Endothelial cell of umbilical vein (primary cell): ENCODE results near the gene PLXDC2. TPM values are rescaled to one million over a fixed set of nuclear protein-coding genes. Genes with fewer than 3 reads are reported as not detected.

Experiments used
- BruUV-seq: library from RNA; stranded (reverse); fragments of 400-500 nt; replicated peaks from 2 replicates; lab custom pipeline; 2021; lab: Mats Ljungman, UMichigan
- CTCF ChIA-PET: fragments of 300-600, 350-600 bp; sonication (Branson Sonifier 250); formaldehyde crosslinking; loops from one replicate; lab custom pipeline; 2021; ENCODE audit warnings: antibody characterized with exemption, inconsistent platforms; lab: Charles Lee
- POLR2A ChIA-PET: fragments of 300-600, 350-600 bp; sonication (Branson Sonifier 250); formaldehyde crosslinking; loops from one replicate; lab custom pipeline; 2021; ENCODE audit warnings: antibody characterized with exemption, inconsistent platforms; lab: Charles Lee
- DNase-seq: peaks from one replicate; pipeline ENCODE4 v3.0.0-alpha.2; 2011; ENCODE audit warnings: low read depth, low spot score
- FAIRE-seq: peaks from 2 replicates; lab custom pipeline; 2011; peaks lifted over from hg19 to GRCh38; lab: Jason Lieb, UNC
- H2AFZ ChIP-seq: 2 replicates; pipeline ENCODE4 v1.6.0; 2012; ENCODE audit warnings: low read depth, low read length, control low read depth, inconsistent platforms
- H3K27ac ChIP-seq: 2 replicates; pipeline ENCODE4 v1.5.1; 2011; ENCODE audit warnings: low read depth, mild to moderate bottlenecking, control low read depth, low read length, moderate library complexity; ENCODE audit not compliant: insufficient read depth
- H3K27me3 ChIP-seq, 2 experiments: 2 replicates each; pipeline versions ENCODE4 v1.6.0 to v1.6.1; 2011; ENCODE audit warnings: low read length in 2 of 2, mixed read lengths in 1 of 2; ENCODE audit not compliant: control insufficient read depth in 2 of 2, insufficient read depth in 2 of 2
- H3K36me3 ChIP-seq, 2 experiments: 2 replicates in 1 of 2; 3 replicates in 1 of 2; pipeline ENCODE4 v1.5.1; 2011; ENCODE audit warnings: low read length in 2 of 2, mild to moderate bottlenecking in 1 of 2, moderate library complexity in 1 of 2; ENCODE audit not compliant: control insufficient read depth in 2 of 2, insufficient read depth in 2 of 2; ENCODE audit errors: extremely low read depth in 1 of 2
- H3K4me1 ChIP-seq: 3 replicates; pipeline ENCODE4 v1.5.1; 2011; ENCODE audit warnings: mild to moderate bottlenecking, low read length; ENCODE audit not compliant: control insufficient read depth, insufficient read depth; ENCODE audit errors: extremely low read depth
- H3K4me2 ChIP-seq: 2 replicates; pipeline ENCODE4 v1.6.1; 2011; ENCODE audit warnings: low read length, control low read depth, mixed read lengths; ENCODE audit not compliant: insufficient read depth
- H3K4me3 ChIP-seq, 3 experiments: fragments of 200-600 bp in 1 of 3; sonication (generic), shearing (Covaris generic) in 1 of 3; replicated peaks in 1 of 3; 2 replicates each; pipeline ENCODE4 v1.5.1; 2011 to 2016; ENCODE audit warnings: control low read depth in 3 of 3, low read length in 3 of 3, mild to moderate bottlenecking in 2 of 3, inconsistent platforms in 1 of 3, low read depth in 1 of 3, moderate library complexity in 1 of 3; ENCODE audit not compliant: insufficient read depth in 1 of 3
- H3K79me2 ChIP-seq: 2 replicates; pipeline ENCODE4 v1.6.0; 2012; ENCODE audit warnings: low read length, inconsistent platforms; ENCODE audit not compliant: control insufficient read depth, insufficient read depth
- H3K9ac ChIP-seq: replicated peaks from 2 replicates; pipeline ENCODE3; 2011; ENCODE audit warnings: low read length, control low read depth; ENCODE audit not compliant: insufficient read depth; ENCODE audit errors: extremely low read depth
- H3K9me1 ChIP-seq: replicated peaks from 3 replicates; pipeline ENCODE4 v1.6.0; 2011; ENCODE audit warnings: mild to moderate bottlenecking, low read length; ENCODE audit not compliant: control insufficient read depth, insufficient read depth; ENCODE audit errors: extremely low read depth
- H3K9me3 ChIP-seq: replicated peaks from 2 replicates; pipeline ENCODE4 v1.5.1; 2012; ENCODE audit warnings: low read length, inconsistent platforms; ENCODE audit not compliant: control insufficient read depth, insufficient read depth
- H4K20me1 ChIP-seq: replicated peaks from 2 replicates; pipeline ENCODE3; 2011; ENCODE audit warnings: mild to moderate bottlenecking, low read length; ENCODE audit not compliant: control insufficient read depth, insufficient read depth; ENCODE audit errors: extremely low read depth
- EZH2 ChIP-seq: IDR thresholded peaks from 2 replicates; pipeline ENCODE4 v1.6.1; 2012; ENCODE audit warnings: borderline replicate concordance, low read depth, mild to moderate bottlenecking, moderate library complexity, low read length, inconsistent platforms; ENCODE audit not compliant: severe bottlenecking
- FOS ChIP-seq: IDR thresholded peaks from 2 replicates; pipeline ENCODE4 v1.6.1; 2011; ENCODE audit warnings: mild to moderate bottlenecking, low read length, moderate library complexity, borderline replicate concordance; ENCODE audit not compliant: insufficient read depth
- GATA2 ChIP-seq: IDR thresholded peaks from 2 replicates; pipeline ENCODE4 v1.7.0; 2011; ENCODE audit warnings: low read depth, mild to moderate bottlenecking, moderate library complexity, mixed read lengths, low read length; ENCODE audit not compliant: insufficient read length, insufficient read depth
- JUN ChIP-seq: IDR thresholded peaks from 2 replicates; pipeline ENCODE4 v1.6.1; 2011; ENCODE audit warnings: borderline replicate concordance, low read depth; ENCODE audit not compliant: insufficient read length, insufficient read depth
- MYC ChIP-seq: IDR thresholded peaks from one replicate; pipeline ENCODE4 v1.6.1; 2011; ENCODE audit warnings: mild to moderate bottlenecking, low read depth, low read length
- POLR2A ChIP-seq: IDR thresholded peaks from 2 replicates; pipeline ENCODE4 v1.6.1; 2012; ENCODE audit warnings: low read depth, mild to moderate bottlenecking, control low read depth, low read length
- POLR2AphosphoS5 ChIP-seq: IDR thresholded peaks from 2 replicates; pipeline ENCODE4 v1.6.1; 2012; ENCODE audit warnings: low read depth, mild to moderate bottlenecking, control low read depth, low read length, moderate library complexity; ENCODE audit not compliant: insufficient read depth
- dilution Hi-C: fragments of 300-500 bp; cut with MboI; formaldehyde crosslinking; loops from one replicate; pipeline ENCODE4 v1.15.0; 2019; ENCODE audit warnings: low sequenced_read_pairs; ENCODE audit not compliant: extremely low pct_ligation_motif_present
- intact Hi-C: fragments of 100-400 bp; cut with micrococcal nuclease; formaldehyde crosslinking; loops from one replicate; pipeline ENCODE4 v1.10.0; 2022
- polyA plus RNA-seq, 4 experiments: library from polyadenylated mRNA; depleted of rRNA in 3 of 4; stranded (reverse) in 3 of 4; unstranded in 1 of 4; fragments of >200 nt; gene quantifications; 2 replicates each; pipeline versions ENCODE4 v1.2.1 to v1.2.3, GENCODE V29; 2011 to 2012; ENCODE audit warnings: missing spikeins in 1 of 4
- total RNA-seq: library from RNA; stranded (reverse); gene quantifications from 2 replicates; pipeline ENCODE4 v1.2.3, GENCODE V29; 2021
- TF ChIP-seq, protein P1 (sequence below), 2 donors: IDR thresholded peaks; 1 replicate in 1 of 2; 2 replicates in 1 of 2; pipeline ENCODE4 v1.5.1; 2011; ENCODE audit warnings: low read length in 2 of 2, mild to moderate bottlenecking in 2 of 2, moderate library complexity in 2 of 2, control low read depth in 1 of 2, inconsistent platforms in 1 of 2, low read depth in 1 of 2; ENCODE audit not compliant: insufficient read depth in 1 of 2; ENCODE audit errors: extremely low read depth in 1 of 2
- TF ChIP-seq, protein P2 (sequence below): IDR thresholded peaks from 2 replicates; pipeline ENCODE4 v1.6.1; 2011; ENCODE audit not compliant: insufficient read depth, insufficient read length

The PLXDC2 gene
- total and polyA plus RNA-seq, 2 donors (not counting 3 experiments of a cell fraction or from before 2014, with no cell fraction given), result 0.32 to 1.2 TPM

DNA sequence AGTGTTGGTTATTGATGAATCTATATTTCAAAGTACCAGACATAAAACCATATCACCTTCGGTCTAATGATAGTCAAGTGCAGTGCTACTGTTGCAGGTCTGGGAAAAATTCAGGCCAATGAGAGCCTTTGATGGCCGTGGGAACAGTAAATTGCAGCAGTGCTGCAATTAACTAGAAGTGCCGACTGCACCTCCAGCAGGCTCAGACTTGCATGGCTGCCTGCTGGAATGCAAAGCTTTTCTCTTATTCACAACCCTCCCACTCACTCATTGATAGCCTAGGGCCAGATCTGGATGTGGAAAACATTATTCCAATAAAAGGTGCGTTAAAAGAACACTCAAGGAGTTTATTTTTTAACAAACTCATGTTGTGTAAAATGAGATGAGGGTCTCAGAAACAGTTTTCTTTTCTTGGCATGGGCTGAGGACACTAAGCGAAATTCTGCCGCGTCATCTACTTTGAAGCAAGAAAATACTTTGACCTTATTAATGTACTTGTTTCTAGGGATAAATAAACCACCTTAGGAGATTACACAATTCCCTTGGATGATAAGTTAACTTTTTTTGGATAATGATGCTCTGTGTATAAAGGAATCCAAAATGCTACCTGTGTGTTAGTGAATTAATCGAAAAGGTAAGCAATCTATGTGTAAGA lies 17.1 kb downstream of the PLXDC2 start:
- Histone ChIP-seq H3K9ac (no peak overlapping the region), H3K4me3 (no peak overlapping the region), H3K79me2 (no peaks in the 10 kb centered on the region), H3K4me2 (no peak overlapping the region), H3K27ac (no peak overlapping the region), H3K36me3 (no peaks in the 10 kb centered on the region), H2AFZ (no peak overlapping the region), H3K9me3 (no peaks in the 10 kb centered on the region), H3K4me1 (no peaks in the 10 kb centered on the region), H3K27me3 (no peaks in the 10 kb centered on the region), H4K20me1 (no peaks in the 10 kb centered on the region), H3K9me1 (no peaks in the 10 kb centered on the region)
- ChIA-PET POLR2A (no interaction called here), CTCF (no interaction called here)
- intact Hi-C loops, result no loop called here
- DNase-seq (no peak), FAIRE-seq (no peak)
- TF ChIP-seq POLR2A (no peak), GATA2 (no peak), FOS (no peak), MYC (no peak)
- TF ChIP-seq, protein P1, sequence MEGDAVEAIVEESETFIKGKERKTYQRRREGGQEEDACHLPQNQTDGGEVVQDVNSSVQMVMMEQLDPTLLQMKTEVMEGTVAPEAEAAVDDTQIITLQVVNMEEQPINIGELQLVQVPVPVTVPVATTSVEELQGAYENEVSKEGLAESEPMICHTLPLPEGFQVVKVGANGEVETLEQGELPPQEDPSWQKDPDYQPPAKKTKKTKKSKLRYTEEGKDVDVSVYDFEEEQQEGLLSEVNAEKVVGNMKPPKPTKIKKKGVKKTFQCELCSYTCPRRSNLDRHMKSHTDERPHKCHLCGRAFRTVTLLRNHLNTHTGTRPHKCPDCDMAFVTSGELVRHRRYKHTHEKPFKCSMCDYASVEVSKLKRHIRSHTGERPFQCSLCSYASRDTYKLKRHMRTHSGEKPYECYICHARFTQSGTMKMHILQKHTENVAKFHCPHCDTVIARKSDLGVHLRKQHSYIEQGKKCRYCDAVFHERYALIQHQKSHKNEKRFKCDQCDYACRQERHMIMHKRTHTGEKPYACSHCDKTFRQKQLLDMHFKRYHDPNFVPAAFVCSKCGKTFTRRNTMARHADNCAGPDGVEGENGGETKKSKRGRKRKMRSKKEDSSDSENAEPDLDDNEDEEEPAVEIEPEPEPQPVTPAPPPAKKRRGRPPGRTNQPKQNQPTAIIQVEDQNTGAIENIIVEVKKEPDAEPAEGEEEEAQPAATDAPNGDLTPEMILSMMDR (IDR thresholded peaks at IDR 0.05; ENCODE audit: extremely low read depth in 1 of 2, insufficient read depth in 1 of 2, low read depth in 1 of 2, low read length in 2 of 2), result no peak
- BruUV-seq, result no TSS peak
- dilution Hi-C loops, result no loop called here

DNA sequence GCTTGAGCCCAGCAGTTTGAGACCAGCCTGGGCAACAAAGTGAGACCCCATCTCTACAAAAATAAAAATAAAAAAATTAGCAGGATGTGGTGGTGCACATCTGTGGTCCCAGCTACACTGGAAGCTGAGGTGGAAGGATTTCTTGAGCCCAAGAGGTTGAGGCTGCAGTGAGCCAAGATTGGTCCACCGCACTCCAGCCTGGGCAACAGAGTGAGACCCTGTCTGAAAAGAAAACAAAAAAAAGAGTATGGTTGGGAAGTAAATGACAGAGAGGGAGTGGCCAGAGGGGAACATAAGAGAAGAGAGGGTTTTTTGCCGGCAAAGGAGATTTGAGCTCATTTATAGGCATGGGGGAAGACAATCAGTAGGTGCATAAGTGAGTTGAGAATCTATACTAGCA lies 19.7 kb downstream of the PLXDC2 start:
- no peaks in the 10 kb centered on the region for H3K9me1 ChIP-seq
- FAIRE-seq (no peak), DNase-seq (no peak)
- TF ChIP-seq POLR2A, result no peak
- no peak for TF ChIP-seq FOS
- no peak for TF ChIP-seq JUN
- TF ChIP-seq POLR2AphosphoS5, result no peak
- TF ChIP-seq, protein P1 (IDR thresholded peaks at IDR 0.05; ENCODE audit: extremely low read depth in 1 of 2, insufficient read depth in 1 of 2, low read depth in 1 of 2, low read length in 2 of 2), result no peak
- no peak for TF ChIP-seq GATA2
- TF ChIP-seq, protein P2, sequence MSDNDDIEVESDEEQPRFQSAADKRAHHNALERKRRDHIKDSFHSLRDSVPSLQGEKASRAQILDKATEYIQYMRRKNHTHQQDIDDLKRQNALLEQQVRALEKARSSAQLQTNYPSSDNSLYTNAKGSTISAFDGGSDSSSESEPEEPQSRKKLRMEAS, result no peak
- no peak for TF ChIP-seq MYC
- TF ChIP-seq EZH2, result no peak
- no peak overlapping the region for H3K27ac ChIP-seq
- H4K20me1 ChIP-seq, result no peaks in the 10 kb centered on the region
- ChIA-PET POLR2A (no interaction called here), CTCF (no interaction called here)
- H3K79me2 ChIP-seq, result no peaks in the 10 kb centered on the region
- no peaks in the 10 kb centered on the region for H3K27me3 ChIP-seq
- H3K4me1 ChIP-seq, result no peaks in the 10 kb centered on the region
- no TSS peak for BruUV-seq
- no peak overlapping the region for H2AFZ ChIP-seq
- no peak overlapping the region for H3K4me3 ChIP-seq
- intact Hi-C loops, result no loop called here
- no peak overlapping the region for H3K4me2 ChIP-seq
- H3K9me3 ChIP-seq, result no peaks in the 10 kb centered on the region
- H3K9ac ChIP-seq, result no peak overlapping the region
- H3K36me3 ChIP-seq, result no peaks in the 10 kb centered on the region
- dilution Hi-C loops, result no loop called here
